Endodermal cell (in vitro differentiated cells): Measurements from ENCODE around the gene COL15A1. TPM values are rescaled to one million over a fixed set of nuclear protein-coding genes. Genes with fewer than 3 reads are reported as not detected.

Experiments
- DNase-seq: peaks from one replicate; pipeline ENCODE4 v3.0.0-alpha.2; 2017
- H3K27ac ChIP-seq: 2 replicates; pipeline ENCODE4 v1.5.1; 2013; ENCODE audit warnings: mild to moderate bottlenecking, low read depth, low read length, moderate library complexity
- H3K27me3 ChIP-seq: 2 replicates; pipeline ENCODE4 v1.6.1; 2013; ENCODE audit warnings: mild to moderate bottlenecking, low read length, moderate library complexity; ENCODE audit not compliant: insufficient read depth, control insufficient read depth, poor library complexity, severe bottlenecking
- H3K36me3 ChIP-seq: 2 replicates; pipeline ENCODE4 v1.7.0; 2013; ENCODE audit warnings: mild to moderate bottlenecking, low read length, moderate library complexity; ENCODE audit not compliant: control insufficient read depth, insufficient read depth
- H3K4me1 ChIP-seq: one replicate; pipeline ENCODE4 v1.7.0; 2013; ENCODE audit warnings: low read length; ENCODE audit not compliant: control insufficient read depth, insufficient read depth
- H3K4me3 ChIP-seq: 2 replicates; pipeline ENCODE4 v1.5.1; 2013; ENCODE audit warnings: mild to moderate bottlenecking, low read length, moderate library complexity
- H3K9ac ChIP-seq: 2 replicates; pipeline ENCODE4 v1.6.1; 2013; ENCODE audit warnings: mild to moderate bottlenecking, low read length, moderate library complexity; ENCODE audit not compliant: poor library complexity, severe bottlenecking; ENCODE audit errors: extremely low read depth
- H3K9me3 ChIP-seq: 2 replicates; pipeline ENCODE4 v1.6.1; 2013; ENCODE audit warnings: mild to moderate bottlenecking, low read length, moderate library complexity; ENCODE audit not compliant: control insufficient read depth
- H3K27ac Mint-ChIP-seq: 2 replicates; pipeline ENCODE4 v1.8.0; 2020; ENCODE audit warnings: mixed read lengths
- H3K27me3 Mint-ChIP-seq: 2 replicates; pipeline ENCODE4 v1.8.0; 2021; ENCODE audit warnings: mild to moderate bottlenecking, mixed read lengths; ENCODE audit not compliant: insufficient read depth
- H3K36me3 Mint-ChIP-seq: 2 replicates; pipeline ENCODE4 v1.8.0; 2020; ENCODE audit warnings: low read depth, mixed read lengths
- H3K4me1 Mint-ChIP-seq: 2 replicates; pipeline ENCODE4 v1.8.0; 2020; ENCODE audit warnings: mixed read lengths
- H3K4me3 Mint-ChIP-seq: 2 replicates; pipeline ENCODE4 v1.8.0; 2020; ENCODE audit warnings: mild to moderate bottlenecking, moderate library complexity, mixed read lengths
- H3K9me3 Mint-ChIP-seq: 2 replicates; pipeline ENCODE4 v1.8.0; 2020; ENCODE audit warnings: mild to moderate bottlenecking, mixed read lengths
- CTCF ChIP-seq: fragments of 200-600 bp; sonication (generic); conservative IDR thresholded peaks from 2 replicates; pipeline ENCODE4 v1.5.0; 2021; ENCODE audit warnings: antibody characterized with exemption, mild to moderate bottlenecking
- WGBS, 2 experiments: methylation state at CpG; one replicate each; pipeline versions ENCODE4 v1.1.5 to v1.1.7; 2013; ENCODE audit warnings: missing lambda C conversion rate in 2 of 2, mixed read lengths in 1 of 2; ENCODE audit not compliant: insufficient coverage in 1 of 2, insufficient read length in 1 of 2; 5-methylcytosine and 5-hydroxymethylcytosine counted together
- total RNA-seq, 2 donors: library from RNA; stranded (reverse); fragmentation: NEBNext Ultra II Directional in 1 of 2; extraction: Animal tissue kit (Norgen Biotek cat#: 25700) in 1 of 2; gene quantifications; 2 replicates in 1 of 2; 3 replicates in 1 of 2; pipeline ENCODE4 v1.2.1, GENCODE V29; 2021

COL15A1 gene
- total RNA-seq, 2 donors from 2014 or later = 0.27 TPM; not detected in 1

- Mint-ChIP-seq H3K36me3 (no peaks in the 10 kb centered on the region), H3K4me3 (no peak overlapping the region), H3K4me1 (peaks cover 8% of the 10 kb centered on the region), H3K27me3 (no peaks in the 10 kb centered on the region), H3K9me3 (no peaks in the 10 kb centered on the region), H3K27ac (no peak overlapping the region)
- Histone ChIP-seq H3K27me3 (no peaks in the 10 kb centered on the region), H3K27ac (no peak overlapping the region), H3K4me1 (no peaks in the 10 kb centered on the region), H3K9ac (no peak overlapping the region), H3K4me3 (no peak overlapping the region), H3K36me3 (no peaks in the 10 kb centered on the region), H3K9me3 (no peaks in the 10 kb centered on the region)
- WGBS, 2 experiments = 88% methylated on average over 6 of the region's 6 CpGs; no CpG with 5 or more reads in 1 of the 2 experiments
- no peak for TF ChIP-seq CTCF
- no peak for DNase-seq
Measured at GRCh38 chr9:99070681-99071080, 127.0 kb downstream of the COL15A1 start.

- no peaks in the 10 kb centered on the region for H3K36me3 ChIP-seq
- no peak for TF ChIP-seq CTCF
- Mint-ChIP-seq H3K4me1 (peaks cover 11% of the 10 kb centered on the region), H3K4me3 (no peak overlapping the region), H3K36me3 (no peaks in the 10 kb centered on the region), H3K27ac (no peak overlapping the region), H3K9me3 (no peaks in the 10 kb centered on the region), H3K27me3 (no peaks in the 10 kb centered on the region)
- H3K27me3 ChIP-seq = no peaks in the 10 kb centered on the region
- no peak overlapping the region for H3K9ac ChIP-seq
- no peak for DNase-seq
- no peaks in the 10 kb centered on the region for H3K9me3 ChIP-seq
- WGBS, 2 experiments = 93 to 97% methylated on average over 7 to 9 of the region's 9 CpGs
- H3K4me1 ChIP-seq = no peaks in the 10 kb centered on the region
- no peak overlapping the region for H3K4me3 ChIP-seq
- no peak overlapping the region for H3K27ac ChIP-seq
Measured at GRCh38 chr9:99071313-99072039, 127.8 kb downstream of the COL15A1 start.

- no peak for TF ChIP-seq CTCF
- Mint-ChIP-seq H3K36me3 (no peaks in the 10 kb centered on the region), H3K4me1 (peaks cover 13% of the 10 kb centered on the region), H3K27me3 (no peaks in the 10 kb centered on the region), H3K27ac (no peak overlapping the region), H3K9me3 (no peaks in the 10 kb centered on the region), H3K4me3 (no peak overlapping the region)
- Histone ChIP-seq H3K9ac (no peak overlapping the region), H3K4me1 (peaks cover 2% of the 10 kb centered on the region), H3K27ac (no peak overlapping the region), H3K4me3 (no peak overlapping the region), H3K27me3 (no peaks in the 10 kb centered on the region), H3K9me3 (no peaks in the 10 kb centered on the region), H3K36me3 (no peaks in the 10 kb centered on the region)
- DNase-seq = no peak
- 92 to 95% methylated on average over 5 to 6 of the region's 6 CpGs for WGBS, 2 experiments
Measured at GRCh38 chr9:99072040-99072394, 128.3 kb downstream of the COL15A1 start.
